Psoas muscle (tissue), 8 donors: Measurements from ENCODE around the gene UNC5CL. TPM values are rescaled to one million over a fixed set of nuclear protein-coding genes. Genes with fewer than 3 reads are reported as not detected.

Source experiments
- ATAC-seq, 4 donors: fragments of 200-7000 bp; cut with Tn5 transposase; one replicate each; pipeline ENCODE4 v1.9.1; 2020; ENCODE audit warnings: moderate library complexity in 3 of 4, mild to moderate bottlenecking in 2 of 4
- DNase-seq, 2 donors: peaks; one replicate each; pipeline ENCODE4 v3.0.0-alpha.2; 2020
- H3K27ac ChIP-seq: fragments of 200-600 bp; one replicate; pipeline ENCODE4 v1.8.0; 2022
- H3K27me3 ChIP-seq, 3 donors: fragments of 200-600 bp in 1 of 3; one replicate each; pipeline versions ENCODE4 v1.6.1 to v1.8.0; 2013 to 2022; ENCODE audit warnings: low read length in 2 of 3, mild to moderate bottlenecking in 2 of 3, moderate library complexity in 1 of 3; ENCODE audit not compliant: insufficient read depth in 3 of 3
- H3K36me3 ChIP-seq, 2 donors: fragments of 200-600 bp in 1 of 2; one replicate each; pipeline versions ENCODE4 v1.6.1 to v1.8.0; 2013 to 2022; ENCODE audit warnings: low read depth in 1 of 2, mild to moderate bottlenecking in 1 of 2, moderate library complexity in 1 of 2; ENCODE audit not compliant: insufficient read depth in 1 of 2
- H3K4me1 ChIP-seq: fragments of 200-600 bp; one replicate; pipeline ENCODE4 v1.8.0; 2022
- H3K4me3 ChIP-seq: fragments of 200-600 bp; one replicate; pipeline ENCODE4 v1.8.0; 2022; ENCODE audit warnings: mild to moderate bottlenecking
- H3K9me3 ChIP-seq: fragments of 200-600 bp; one replicate; pipeline ENCODE4 v1.8.0; 2022
- CTCF ChIP-seq: fragments of 200-600 bp; IDR thresholded peaks from one replicate; pipeline ENCODE4 v1.8.0; 2022; ENCODE audit warnings: antibody characterized with exemption
- WGBS, 3 donors: extraction: QIAGEN DNeasy Blood & Tissue Kit; methylation state at CpG; one replicate each; pipeline versions ENCODE4 v1.1.6 to v1.1.7; 2013; 5-methylcytosine and 5-hydroxymethylcytosine counted together
- intact Hi-C, 2 donors: fragments of 100-400 bp; cut with DNase I; formaldehyde crosslinking; loops; one replicate each; pipeline versions ENCODE4 v1.11.0 to v1.14.2; 2022
- polyA plus RNA-seq, 3 donors: library from polyadenylated mRNA; stranded (reverse); fragments of 200-250 nt; gene quantifications; one replicate each; pipeline ENCODE4 v1.2.3, GENCODE V29; 2013
- total RNA-seq, 4 donors: library from RNA; stranded (reverse); fragmentation: NEBNext Ultra II Directional in 2 of 4; extraction: Animal tissue kit (Norgen Biotek cat#: 25700) in 2 of 4; gene quantifications; one replicate each; pipeline versions ENCODE4 v1.2.1 to v1.2.4, GENCODE V29; 2021 to 2023
- donor health status: healthy with polysubstance abuse.
- donor health status: DM: no; HTN: no; CAD: no; lungs with moderate emphysema.
- donor health status: Bipolar disorder and iron deficiency.
- donor health status: healthy.
- donor health status: DM: yes; HTN: yes; CAD: no.
- donor health status: DM: no; HTN: no; CAD: no.
- donor health status: DM: no; HTN: no; CAD: no.
- donor health status: DM: yes; HTN: yes; CAD: no.

The UNC5CL gene
- total and polyA plus RNA-seq, 7 donors = 0.14 to 0.90 (median 0.33) TPM

GRCh38 chr6:41028561-41029412, 10.2 kb downstream of the UNC5CL start:
- ATAC-seq = peak in 2 of 4 donors; percentile 45 to 50
- DNase-seq = no peak
- intact Hi-C loops = loop anchor here (1.0 to 10.0 kb wide), 8 partner anchors 26 to 1046 kb away; no protein-coding TSS in a partner anchor

GRCh38 chr6:41027799-41028560, 11.0 kb downstream of the UNC5CL start:
- intact Hi-C loops = loop anchor here (1.0 to 10.0 kb wide), 9 partner anchors 25 to 1046 kb away; no protein-coding TSS in a partner anchor
- peaks cover 4% of the 10 kb centered on the region for H3K4me1 ChIP-seq
- 2% methylated on average over 43 to 45 of the region's 45 CpGs for WGBS, 3 donors
- ATAC-seq (peak; percentile 96 to 98 (median 96)), DNase-seq (peak; percentile 89 to 94)
- H3K4me3 ChIP-seq = peak overlapping the region; percentile 68
- H3K27ac ChIP-seq = peak overlapping the region; percentile 85
- no peaks in the 10 kb centered on the region for H3K9me3 ChIP-seq
- peak; percentile 100 for TF ChIP-seq CTCF
- H3K27me3 ChIP-seq = no peaks in the 10 kb centered on the region
- H3K36me3 ChIP-seq = peaks cover 4% of the 10 kb centered on the region in 2 donors

More at GRCh38 chr6:41028561-41029412, 10.2 kb downstream of the UNC5CL start:
- Histone ChIP-seq H3K27ac (peak overlapping the region; percentile 85), H3K9me3 (no peaks in the 10 kb centered on the region), H3K36me3 (peaks cover 4% of the 10 kb centered on the region in 2 donors), H3K27me3 (no peaks in the 10 kb centered on the region), H3K4me3 (peak overlapping the region; percentile 68), H3K4me1 (peaks cover 4% of the 10 kb centered on the region)
- whole genome bisulfite sequencing, 3 donors = 37 to 47% (median 45%) methylated on average over 11 to 13 of the region's 13 CpGs
- no peak for TF ChIP-seq CTCF

- Histone ChIP-seq H3K27me3 (no peaks in the 10 kb centered on the region), H3K4me3 (peak overlapping the region; percentile 68), H3K27ac (peak overlapping the region; percentile 85), H3K4me1 (peaks cover 5% of the 10 kb centered on the region), H3K36me3 (peaks cover 4% of the 10 kb centered on the region in 2 donors), H3K9me3 (no peaks in the 10 kb centered on the region)
- 52 to 62% (median 55%) methylated on average over 4 of the region's 4 CpGs for WGBS, 3 donors
- no peak for TF ChIP-seq CTCF
- ATAC-seq = no peak
- DNase-seq = no peak
- intact Hi-C loops = loop anchor here (2.0 to 10.0 kb wide), 6 partner anchors 40 to 1045 kb away; no protein-coding TSS in a partner anchor
These were observed 11.8 kb downstream of the UNC5CL start for GRCh38 chr6:41027241-41027640.

GRCh38 chr6:41025966-41026530, 13.0 kb downstream of the UNC5CL start:
- H3K4me1 ChIP-seq = peaks cover 15% of the 10 kb centered on the region
- H3K9me3 ChIP-seq = no peaks in the 10 kb centered on the region
- ATAC-seq = no peak
- WGBS, 3 donors = 62 to 84% (median 62%) methylated on average over 3 of the region's 3 CpGs
- H3K27ac ChIP-seq = no peak overlapping the region
- no peaks in the 10 kb centered on the region for H3K27me3 ChIP-seq
- peaks cover 4% of the 10 kb centered on the region in 2 donors for H3K36me3 ChIP-seq
- H3K4me3 ChIP-seq = no peak overlapping the region
- intact Hi-C loops = loop anchor here (2.0 to 10.0 kb wide), 6 partner anchors 41 to 1044 kb away; no protein-coding TSS in a partner anchor
- DNase-seq = no peak
- TF ChIP-seq CTCF = no peak
